Hematopoietic multipotent progenitor cell (in vitro differentiated cells): ENCODE results near the gene SH2D1B. TPM values are rescaled to one million over a fixed set of nuclear protein-coding genes. Genes with fewer than 3 reads are reported as not detected.
"Not testable (repeated sequence)": the region's sequence is repeated elsewhere in the genome, so short reads cannot be mapped to it uniquely, and the experiment has no call there.

Experiments
- DNase-seq, 3 donors: peaks; one replicate each; pipeline ENCODE4 v3.0.0-alpha.2; 2011 to 2015; ENCODE audit warnings: low read depth in 2 of 3, low spot score in 2 of 3
- total RNA-seq: library from RNA; depleted of rRNA; stranded (reverse); fragments of >200 nt; gene quantifications from one replicate; pipeline ENCODE4 v1.2.3, GENCODE V29; 2012

Gene SH2D1B
- total RNA-seq, result under 0.01 TPM

DNA sequence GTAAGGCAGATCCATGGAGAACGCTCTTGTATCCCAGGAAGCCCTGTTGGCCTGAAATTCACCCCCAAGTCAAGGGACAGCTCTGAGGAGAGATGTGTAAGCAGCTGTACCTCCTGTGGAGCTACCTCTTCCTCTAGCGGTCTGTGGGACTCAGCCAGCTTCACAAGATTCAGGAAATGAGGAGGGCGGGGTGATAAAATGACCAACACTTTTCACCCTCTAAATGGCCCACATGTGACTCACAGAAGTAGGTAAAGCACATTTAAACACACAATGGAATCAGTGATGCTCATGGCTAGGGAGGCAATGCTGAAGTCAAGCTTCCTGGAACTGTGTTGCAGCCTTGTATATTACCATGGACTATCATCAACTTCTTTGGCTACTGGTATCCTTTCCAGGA, at the start of gene SH2D1B:
Gene SH2D1B (minus strand): TSS at position 135 of the 400 bp plus-strand sequence. CDS start 120 bp downstream, at position 15.
- DNase-seq, result no peak

GRCh38 chr1:162458236-162458635, 46.3 kb upstream of the SH2D1B start:
- no peak for DNase-seq

DNA sequence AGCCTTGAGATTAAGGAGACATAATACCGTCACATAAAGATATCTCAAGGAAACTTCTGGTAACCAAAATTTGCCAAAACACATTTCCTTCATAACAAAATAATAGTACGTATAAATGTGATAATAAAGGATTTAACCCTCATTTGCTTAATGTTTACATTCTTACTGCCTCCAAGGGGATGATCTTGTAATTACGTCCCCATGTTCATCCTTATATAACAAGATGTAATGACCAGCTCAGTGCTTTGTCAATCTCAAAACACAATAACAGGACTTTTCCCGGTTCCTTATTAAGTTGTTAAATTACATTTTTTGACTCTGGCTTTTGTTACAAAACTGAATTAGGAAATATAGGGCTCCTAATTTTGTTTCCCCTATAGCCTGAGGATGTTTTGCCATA, 44.4 kb upstream of the SH2D1B start:
- no peak for DNase-seq

DNA sequence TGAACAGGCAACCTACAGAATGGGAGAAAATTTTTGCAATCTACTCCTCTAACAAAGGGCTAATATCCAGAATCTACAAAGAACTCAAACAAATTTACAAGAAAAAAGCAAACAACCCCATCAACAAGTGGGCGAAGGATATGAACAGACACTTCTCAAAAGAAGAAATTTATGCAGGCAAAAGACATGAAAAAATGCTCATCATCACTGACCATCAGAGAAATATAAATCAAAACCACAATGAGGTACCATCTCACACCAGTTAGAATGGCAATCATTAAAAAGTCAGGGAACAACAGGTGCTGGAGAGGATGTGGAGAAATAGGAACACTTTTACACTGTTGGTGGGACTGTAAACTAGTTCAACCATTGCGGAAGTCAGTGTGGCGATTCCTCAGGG, 42.4 kb upstream of the SH2D1B start:
- DNase-seq, result not testable (repeated sequence)

DNA sequence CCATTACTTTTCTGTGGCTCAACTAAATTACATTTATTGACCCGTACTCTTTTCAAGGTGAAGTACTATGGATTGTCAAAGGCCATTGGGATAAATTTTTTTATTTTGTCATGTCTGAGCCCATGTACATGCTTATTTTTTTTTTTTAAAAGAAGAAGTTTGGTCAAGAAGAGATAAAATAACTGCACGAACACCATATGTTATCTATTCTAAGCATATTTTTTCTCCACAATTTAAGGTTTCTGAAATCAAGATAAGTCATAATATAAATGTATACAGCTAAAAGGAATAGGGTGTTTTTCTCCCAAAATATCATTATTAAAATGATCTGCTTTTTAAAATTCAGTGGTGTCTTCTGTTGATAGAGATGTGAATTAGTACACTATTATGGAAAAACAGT, 35.0 kb upstream of the SH2D1B start:
- DNase-seq, result no peak

DNA sequence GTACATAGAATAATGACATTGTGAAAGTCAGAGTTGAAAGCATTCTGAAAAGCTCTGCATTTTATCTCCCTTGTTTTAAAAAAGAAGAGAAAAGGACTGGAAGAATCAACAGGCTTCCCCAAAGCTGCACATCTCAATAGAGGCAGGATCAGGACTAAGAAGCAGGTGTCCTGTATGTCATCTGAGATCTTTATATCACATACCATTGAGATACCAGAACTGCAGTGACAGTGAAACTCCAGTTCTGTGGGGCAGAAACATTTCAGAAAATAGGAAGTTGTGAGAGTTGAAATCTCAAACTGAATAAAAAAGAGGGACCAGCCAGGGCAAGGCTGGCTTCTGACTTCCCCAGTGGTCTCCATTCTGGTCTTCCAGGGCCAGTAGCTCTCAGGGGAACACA, 33.0 kb upstream of the SH2D1B start:
- no peak for DNase-seq

- DNase-seq, result not testable (repeated sequence)
Measured at GRCh38 chr1:162432977-162433713, 21.2 kb upstream of the SH2D1B start.

DNA sequence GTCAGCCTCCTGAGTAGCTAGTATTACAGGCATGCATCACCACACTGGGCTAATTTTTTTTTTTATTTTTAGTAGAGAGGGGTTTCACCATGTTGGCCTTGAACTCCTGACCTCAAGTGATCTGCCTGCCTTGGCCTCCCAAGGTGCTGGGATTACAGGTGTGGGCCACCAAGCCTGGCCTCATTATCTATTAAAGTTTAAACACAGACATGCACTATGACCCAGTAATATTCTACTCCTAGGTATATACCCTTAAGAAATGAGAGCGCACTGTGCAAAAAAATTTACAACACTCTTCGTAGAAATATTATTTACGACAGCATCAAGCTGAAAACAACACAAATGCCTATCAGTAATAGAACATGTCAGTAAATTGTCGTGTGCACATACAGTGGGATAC, 18.6 kb upstream of the SH2D1B start:
- DNase-seq, result no peak

GRCh38 chr1:162422662-162423375, 10.9 kb upstream of the SH2D1B start:
- peak in 2 of 3 donors; percentile 66 to 92 for DNase-seq

DNA sequence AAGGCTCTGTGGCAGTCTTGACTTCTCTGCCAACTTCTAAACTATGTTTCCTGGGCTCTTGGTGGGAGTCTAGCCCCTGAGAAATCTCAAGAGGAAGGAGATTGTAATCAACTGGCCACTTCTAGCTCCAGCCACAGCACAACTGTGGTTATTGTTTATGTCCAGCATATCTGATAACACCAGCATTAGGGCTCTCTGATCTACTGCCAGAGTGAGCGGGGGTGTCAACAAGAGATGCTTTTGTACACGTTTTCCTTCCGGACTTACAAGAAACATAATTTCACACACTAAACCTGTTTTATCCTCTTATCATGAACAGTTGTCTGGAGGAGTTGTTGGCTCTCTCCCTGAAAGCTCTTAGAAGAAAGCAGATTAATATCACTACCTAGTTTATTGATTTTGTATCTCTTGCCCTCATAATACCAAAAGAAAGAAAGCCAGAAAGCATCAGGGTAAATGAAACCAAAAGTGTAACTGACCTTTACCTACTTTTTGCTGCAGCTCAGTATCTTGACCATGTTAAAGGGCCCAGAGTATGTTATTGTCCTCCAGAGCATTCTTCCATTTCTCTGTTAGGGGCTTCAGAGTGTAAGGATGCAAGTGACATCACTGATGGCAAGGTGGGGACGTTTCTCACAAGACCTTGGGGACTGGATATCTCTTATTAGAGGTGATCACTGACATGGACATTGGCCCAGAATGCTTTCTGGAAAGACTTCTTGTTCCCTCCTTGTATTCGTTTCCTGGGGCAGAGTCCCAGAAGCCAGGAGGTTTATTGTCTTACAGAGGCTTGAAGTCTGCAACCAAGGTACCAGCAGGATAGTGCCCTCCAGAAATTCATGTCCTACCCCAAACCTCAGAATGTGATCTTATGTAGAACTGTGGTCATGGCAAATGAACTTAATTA, 9.6 kb upstream of the SH2D1B start:
- DNase-seq, result no peak

DNA sequence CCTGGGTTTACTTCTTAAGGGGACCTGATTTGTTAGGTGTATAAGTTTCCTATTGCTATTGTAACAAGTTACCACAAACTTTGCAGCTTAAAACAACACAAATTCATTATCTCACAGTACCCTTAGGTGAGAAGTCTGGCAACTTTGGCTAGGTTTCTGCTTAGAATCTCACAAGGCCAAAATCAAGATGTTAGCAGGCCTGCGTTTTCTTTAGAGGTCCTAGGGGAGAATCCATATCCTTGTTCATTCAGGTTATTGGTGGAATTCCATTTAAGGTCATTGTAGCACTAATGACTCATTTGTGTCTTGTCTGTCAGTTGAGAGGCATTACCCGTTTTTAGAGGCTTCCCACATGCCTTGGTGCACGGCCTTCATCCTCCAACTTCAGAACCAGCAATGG, 8.2 kb upstream of the SH2D1B start:
- DNase-seq, result no peak

DNA sequence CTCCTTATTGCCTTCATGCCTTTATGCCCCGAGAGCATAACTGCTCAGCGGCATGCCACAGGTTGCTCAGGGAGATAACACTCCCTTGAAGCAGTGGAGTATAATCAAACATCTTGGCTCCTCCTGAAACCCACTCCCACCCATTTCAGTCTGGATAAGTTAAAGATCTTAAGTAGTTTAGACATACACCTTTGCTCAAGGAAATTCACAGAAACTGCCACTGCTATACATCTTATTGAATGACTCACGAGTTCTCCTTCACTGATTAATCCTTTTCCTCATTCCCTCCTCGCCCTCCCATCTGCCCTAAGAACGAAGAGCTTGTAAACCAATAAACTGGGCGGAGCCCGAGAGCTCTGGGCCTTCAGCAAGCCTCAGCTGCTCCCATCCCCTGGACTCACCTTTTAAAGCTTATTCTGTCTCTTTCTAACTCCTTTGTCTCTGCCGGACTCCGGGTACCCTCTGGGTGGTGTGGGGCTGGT, 7.6 kb upstream of the SH2D1B start:
- DNase-seq, result not testable (repeated sequence)

DNA sequence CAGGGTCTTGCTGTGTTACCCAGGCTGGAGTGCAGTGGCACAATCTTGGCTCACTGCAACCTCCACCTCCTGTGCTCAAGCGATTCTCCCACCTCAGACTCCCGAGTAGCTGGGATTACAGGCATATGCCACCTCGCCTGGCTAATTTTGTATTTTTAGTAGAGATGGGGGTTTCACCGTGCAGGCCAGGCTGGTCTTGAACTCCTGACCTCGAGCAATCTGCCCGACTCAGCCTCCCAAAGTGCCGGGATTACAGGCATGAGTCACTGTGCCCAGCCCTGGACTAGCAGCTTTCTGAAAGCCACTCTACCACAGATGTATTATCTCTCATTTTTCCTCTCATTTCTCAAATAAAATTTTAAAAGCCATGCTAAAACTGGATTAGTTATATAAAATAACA, 6.6 kb upstream of the SH2D1B start:
- not testable (repeated sequence) for DNase-seq

DNA sequence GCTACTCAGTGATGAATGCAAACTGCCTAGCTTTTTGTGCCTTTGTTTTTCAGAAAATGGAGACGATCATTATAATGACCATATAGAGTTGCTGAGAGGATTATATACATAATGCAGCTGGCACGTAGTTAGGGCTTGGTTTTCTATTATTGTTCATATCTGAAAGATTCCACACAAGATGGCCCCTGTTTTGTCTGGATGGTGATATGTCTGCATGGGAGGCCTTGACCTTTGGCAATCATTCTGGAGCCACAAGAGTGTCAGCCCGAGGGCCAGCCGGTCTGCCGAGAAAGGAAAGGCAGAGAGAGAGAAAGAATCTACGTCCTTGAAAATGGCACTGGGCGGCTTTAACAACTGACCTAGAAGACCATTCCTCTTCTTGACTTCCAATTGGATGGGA, 5.7 kb upstream of the SH2D1B start:
- DNase-seq, result no peak

GRCh38 chr1:162416909-162417308, 5.0 kb upstream of the SH2D1B start:
- no peak for DNase-seq

GRCh38 chr1:162416215-162416614, 4.3 kb upstream of the SH2D1B start:
- DNase-seq, result no peak

- no peak for DNase-seq
Measured at GRCh38 chr1:162407539-162407938, 4.4 kb downstream of the SH2D1B start.

- DNase-seq, result no peak
Measured at GRCh38 chr1:162406811-162407210, 5.1 kb downstream of the SH2D1B start.

DNA sequence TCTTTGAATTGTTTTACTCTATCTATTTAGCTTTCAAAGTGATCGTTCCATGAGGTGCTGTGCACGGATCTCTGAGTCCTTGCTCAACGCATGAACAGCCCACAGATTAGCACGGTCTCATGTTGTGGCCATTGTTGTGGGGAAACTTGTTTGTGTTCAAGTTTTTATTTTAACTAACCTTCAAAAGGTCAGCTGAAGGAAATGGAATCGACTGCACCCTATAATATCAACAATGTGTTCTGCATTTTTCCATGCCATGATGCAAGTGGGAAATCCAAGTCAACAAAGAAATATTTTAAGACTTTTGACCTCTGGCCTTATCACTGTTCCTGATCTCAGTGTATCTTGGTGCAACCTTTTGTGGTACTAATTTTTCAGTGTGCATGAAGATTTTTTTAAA, 6.1 kb downstream of the SH2D1B start:
- DNase-seq, result no peak

DNA sequence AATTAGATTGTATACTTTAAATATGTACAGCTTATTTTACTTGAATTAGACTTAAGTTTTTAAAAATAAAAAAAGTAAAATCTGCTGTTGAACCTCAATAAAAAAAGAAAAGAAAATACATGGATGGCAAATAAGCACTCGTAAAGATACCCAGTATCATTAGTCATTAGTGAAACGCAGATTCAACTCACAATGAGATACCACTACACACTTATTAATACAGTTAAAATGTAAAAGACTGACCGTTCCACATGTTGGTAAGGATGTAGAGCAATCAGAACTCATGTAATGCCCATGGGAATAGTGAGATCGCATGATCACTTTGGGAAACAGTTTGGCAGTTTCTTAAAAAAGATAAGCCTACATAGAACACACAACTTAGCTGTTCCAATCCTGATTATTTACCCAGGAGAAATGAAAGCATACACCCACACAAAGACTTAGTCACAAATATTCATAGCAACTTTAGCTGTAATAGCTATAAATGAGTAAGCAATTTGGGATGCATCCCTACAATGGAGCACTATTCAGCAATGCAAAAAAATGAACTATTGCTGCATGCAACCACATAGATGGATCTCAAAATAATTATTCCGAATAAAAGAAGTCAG, 7.3 kb downstream of the SH2D1B start:
- DNase-seq, result no peak
